HG02623 (cell line): ENCODE measurements around the gene SEC61B.
"Not testable (repeated sequence)": the region's sequence is repeated elsewhere in the genome, so short reads cannot be mapped to it uniquely, and the experiment has no call there.

Experiments used
- ATAC-seq: cut with Tn5 transposase; IDR thresholded peaks from one replicate; pipeline ENCODE4 v1.9.1; 2021; ENCODE audit warnings: moderate library complexity; ENCODE audit not compliant: unreplicated experiment

SEC61B gene

DNA sequence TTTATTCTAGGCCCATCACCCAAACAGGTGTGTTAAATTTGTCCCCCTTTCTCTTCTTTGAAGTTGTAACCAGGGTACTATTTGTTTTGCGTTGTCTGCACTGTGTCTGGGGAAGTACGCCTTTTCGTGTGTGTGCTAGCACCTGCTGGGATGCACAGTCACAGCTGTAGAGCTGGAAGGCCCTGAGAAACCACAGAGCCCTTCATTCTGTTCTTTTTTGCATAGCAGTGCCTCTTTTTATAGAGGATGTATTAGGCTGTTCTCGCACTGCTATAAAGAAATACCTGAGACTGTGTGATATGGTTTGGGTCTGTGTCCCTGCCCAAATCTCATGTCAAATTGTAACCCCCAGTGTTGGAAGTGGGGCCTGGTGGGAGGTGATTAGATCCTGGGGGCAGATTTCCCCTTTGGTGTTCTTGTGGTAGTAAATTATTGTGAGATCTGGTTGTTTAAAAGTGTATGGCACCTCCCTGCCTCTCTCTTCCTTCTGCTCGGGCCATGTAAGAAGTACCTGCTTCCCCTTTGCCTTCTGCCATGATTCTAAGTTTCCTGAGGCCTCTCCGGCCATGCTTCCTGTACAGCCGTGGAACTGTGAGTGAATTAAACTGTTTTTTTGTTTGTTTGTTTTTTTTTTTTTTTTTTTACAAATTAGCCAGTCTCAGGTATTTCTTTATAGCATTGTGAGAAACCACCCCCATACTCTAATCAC is 14.0 kb downstream of the SEC61B start:
- ATAC-seq: peak; percentile 92

DNA sequence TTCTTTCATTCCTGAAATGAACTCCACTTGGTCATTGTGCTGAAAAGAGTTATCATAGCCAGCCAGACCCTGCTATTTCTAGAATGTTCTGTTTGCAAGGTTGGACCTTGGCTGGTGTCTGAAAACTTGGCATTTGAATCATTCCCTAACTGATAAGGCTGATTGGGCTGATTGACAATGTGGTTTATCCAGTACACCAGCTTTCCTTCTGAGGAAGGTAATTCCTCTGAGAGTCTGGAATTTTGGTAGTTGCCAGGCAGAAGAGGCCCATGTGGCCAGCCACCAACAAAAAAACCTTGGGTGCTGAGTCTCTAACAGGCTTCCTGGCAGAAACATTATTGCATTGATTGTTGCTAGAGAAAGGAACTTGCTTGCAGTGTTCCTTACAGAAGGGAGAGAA is 15.3 kb downstream of the SEC61B start:
- ATAC-seq: no peak

DNA sequence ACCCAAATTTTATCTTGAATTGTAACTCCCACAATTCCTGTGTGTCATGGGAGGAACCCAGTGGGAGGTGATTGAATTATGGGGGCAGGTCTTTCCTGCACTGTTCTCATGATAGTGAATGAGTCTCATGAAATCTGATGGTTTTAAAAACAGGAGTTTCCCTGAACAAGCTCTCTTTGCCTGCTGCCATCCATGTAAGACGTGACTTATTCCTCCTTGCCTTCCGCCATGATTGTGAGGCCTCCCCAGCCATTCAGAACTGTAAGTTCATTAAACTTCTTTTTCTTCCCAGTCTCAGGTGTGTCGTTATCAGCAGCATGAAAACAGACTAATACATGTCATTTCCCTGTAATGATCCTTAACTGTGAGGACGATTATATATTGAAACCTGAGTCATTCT is 15.8 kb downstream of the SEC61B start:
- ATAC-seq: not testable (repeated sequence)

DNA sequence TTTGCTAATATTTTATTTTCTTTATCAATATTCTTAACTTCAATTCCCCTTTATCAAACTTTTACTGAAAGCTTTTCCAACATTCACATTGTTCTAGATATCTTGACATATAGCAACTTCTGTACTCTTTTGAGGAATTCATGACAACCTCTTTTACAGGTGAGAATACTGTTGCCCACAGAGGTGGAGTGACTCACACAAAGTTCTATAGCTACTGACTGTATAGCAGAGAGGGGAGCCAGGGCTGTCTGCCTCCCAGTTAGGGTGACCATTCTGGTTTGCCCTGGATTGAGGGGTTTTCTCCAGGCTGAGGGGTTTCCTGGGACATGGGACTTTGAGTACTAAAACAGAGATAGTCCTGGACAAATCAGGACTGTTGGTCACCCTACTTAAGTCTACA is 16.2 kb downstream of the SEC61B start:
- no peak for ATAC-seq

DNA sequence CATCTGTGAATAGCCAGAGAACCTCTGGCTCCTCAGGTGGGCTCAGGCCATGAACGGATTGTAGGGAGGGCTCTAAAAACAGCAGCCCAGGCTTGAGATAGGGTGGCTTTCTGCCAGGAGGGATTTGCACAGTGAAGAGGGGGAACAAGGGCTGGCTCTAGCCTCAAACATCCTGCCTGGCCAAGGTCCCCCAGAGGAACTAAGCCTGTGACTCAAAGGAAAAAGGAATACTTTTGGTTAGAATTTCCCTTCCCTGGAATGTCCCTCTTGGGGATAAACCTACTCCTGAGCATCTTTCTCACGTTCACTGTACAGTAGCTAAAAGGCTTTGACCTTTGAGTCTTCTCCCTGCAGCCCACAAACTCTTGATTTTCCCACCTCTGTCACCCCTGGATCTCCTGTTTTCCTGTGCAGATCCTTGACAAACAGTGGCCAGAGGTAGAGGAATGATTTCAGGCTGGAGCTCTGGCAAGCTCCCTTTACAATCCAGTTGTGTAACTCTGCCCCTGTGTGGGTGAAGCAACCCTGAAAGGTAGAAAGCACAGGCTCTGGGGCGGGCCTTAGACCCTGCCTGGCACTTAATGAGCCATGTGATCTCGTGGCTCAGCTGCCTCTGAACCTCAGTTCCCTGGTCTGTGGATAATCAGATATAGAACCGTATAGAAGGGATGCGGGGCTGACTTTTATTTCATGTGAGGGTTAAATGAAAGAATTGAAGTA is 17.4 kb downstream of the SEC61B start:
- no peak for ATAC-seq

DNA sequence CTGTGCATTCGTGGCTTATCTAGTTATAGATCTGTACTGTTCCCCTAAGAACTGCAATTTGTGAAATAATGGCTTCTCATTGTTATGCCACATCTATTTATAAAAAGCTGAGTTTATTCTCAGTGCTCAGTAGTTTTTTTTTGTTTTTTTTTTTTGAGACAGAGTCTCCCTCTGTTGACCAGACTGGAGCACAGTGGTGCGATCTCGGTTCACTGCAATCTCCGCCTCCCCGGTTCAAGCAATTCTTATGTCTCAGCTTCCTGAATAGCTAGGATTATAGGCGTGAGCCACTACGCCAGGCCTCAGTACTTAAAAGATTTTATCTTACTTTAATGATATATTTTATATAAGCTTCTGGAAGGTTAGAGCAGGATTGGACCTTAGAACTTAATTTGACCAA is 19.0 kb downstream of the SEC61B start:
- no peak for ATAC-seq

DNA sequence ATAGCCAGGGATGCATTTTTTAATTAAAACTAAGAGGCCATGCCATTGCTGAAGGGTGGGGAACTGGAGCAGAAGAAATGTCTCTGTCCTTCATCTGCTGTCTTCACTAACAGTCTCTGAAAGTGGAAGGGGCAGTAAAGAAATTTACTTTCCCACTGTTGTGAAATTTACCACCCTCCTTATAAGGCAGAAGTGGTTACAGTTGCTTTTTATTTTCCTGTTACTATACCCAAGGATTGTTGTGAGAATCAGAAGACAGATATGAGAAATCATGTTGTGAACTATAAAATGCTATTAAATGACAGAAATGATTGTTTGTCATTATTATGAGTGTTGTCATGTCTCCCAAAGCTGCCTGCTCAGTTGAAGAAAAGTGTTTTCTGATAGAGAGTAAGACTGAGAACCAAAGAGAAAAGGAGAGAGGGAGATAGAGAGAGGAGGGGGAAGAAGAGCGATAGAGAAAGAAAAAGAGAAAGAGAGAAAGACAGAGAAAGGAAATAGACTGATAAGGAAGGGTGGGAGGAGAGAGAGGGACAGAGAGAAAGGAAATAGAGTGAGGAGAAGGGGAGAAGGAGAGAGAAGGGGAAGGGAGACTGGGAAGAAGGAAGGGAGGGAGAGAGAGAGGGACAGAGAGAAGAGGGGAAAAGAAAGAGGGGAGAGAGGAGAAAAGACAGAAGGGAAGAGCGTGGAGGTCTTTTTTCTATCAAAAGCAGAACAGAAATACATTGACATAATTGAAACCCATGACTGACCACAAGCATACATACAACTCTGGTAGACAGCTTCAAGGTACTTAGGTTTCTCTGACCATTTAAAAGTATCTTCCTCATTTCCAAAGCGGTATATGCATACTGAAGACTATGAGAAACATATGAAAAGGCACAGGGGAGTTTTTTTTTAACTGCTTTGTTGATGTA is 22.5 kb downstream of the SEC61B start:
- peak; percentile 91 for ATAC-seq

DNA sequence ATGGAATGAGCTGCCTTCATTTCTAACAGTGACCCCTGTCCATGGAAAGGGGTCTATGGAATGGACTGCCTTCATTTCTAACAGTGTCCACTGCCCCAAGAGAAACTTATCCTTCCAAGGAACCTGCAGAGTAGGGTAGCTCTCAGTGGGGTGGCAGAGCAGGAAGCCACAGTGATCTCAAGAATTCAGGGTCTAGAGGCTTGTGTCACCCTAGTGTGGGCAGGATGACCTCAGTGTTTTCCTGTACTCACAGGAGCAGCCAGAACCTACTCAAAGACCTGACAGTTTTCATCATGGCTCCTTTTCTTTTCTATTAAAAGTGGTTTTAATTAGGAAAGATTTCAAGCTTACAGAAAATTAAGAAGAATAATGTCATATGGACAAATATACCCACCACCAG is 27.5 kb downstream of the SEC61B start:
- no peak for ATAC-seq

DNA sequence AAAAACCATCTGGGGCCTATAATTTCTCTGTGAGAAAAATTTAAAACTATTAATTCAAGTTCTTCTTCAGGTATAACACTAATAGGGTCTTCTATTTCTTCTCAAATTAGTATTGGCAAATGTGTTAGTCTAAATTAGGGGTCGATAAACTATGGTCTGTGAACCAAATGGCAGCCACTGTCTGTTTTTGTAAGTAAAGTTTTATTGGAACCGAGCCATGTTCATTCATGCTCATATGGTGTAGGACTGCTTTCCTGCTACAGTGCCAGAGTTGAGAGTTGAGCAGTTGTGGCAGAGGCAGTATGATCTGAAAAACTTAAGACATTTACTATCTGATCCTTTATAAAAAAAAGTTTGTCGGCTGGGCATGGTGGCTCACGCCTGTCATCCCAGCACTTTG is 29.1 kb downstream of the SEC61B start:
- no peak for ATAC-seq

DNA sequence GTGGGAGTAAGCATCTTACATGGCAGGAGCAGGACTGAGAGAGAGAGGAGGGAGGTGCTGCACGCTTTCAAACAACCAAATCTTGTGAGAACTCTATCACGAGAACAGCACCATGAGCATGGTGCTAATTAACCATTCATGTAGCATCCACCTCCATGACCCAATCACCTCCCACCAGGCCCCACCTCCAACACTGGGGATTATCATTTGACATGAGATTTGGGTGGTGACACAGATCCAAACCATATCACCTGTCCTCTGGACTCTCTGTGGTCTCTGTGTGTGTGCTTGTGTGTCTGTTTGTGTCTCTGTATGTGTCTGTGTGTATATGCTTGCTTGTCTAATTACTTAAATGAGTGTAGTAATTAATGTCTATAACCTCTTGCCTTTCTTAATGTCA is 31.1 kb downstream of the SEC61B start:
- ATAC-seq: peak; percentile 33

DNA sequence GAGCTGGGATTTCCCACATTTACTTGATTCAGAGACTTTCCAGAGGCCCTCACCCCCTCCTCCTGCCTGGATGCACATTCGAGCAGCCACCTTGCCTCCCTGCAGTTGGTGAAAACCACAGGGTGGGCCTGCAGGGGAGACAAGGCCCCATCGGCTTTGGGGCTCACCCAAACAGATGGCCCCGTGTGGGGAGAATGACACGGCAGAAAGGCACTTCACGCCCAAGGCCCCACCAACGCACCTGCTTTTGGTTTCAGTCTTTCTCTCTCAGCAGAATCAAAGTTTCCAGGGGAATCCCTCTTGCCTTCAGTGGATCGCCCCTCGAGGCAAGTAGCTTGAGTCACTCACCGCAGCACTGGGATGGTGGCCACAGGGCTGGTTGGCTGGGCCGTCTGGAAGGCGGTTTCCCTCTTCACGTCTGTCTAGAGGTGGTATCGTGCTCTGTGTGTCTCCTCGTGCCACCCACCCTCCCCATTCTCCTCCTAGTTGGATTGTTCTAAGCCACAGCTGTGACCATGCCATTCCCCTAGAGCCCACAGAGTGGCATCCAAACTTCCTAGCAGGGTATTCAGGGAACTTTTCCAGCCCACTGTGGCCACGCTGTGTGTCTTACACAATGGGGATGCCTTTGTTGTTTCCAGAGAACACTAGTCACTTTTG is 31.8 kb downstream of the SEC61B start:
- peak; percentile 77 for ATAC-seq

DNA sequence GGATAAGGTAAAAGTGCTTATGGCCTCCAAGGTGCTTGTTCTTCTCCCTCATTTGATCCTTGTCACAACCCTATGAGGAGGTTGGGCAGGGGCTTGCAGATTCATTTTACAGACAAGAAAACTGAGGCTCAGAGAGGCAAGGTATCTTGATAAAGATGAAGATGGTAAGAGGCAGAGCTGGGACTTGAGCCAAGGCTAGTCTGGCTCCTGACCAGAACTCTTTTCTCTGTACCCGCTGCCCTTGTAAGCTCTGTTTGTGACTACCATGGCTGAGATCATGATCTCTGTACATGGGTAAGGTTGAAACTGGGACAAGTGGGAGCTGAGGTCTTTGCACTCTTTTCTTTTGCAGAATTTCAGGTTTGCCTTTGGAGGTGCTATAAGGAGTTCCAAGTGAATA is 33.6 kb downstream of the SEC61B start:
- ATAC-seq: no peak

DNA sequence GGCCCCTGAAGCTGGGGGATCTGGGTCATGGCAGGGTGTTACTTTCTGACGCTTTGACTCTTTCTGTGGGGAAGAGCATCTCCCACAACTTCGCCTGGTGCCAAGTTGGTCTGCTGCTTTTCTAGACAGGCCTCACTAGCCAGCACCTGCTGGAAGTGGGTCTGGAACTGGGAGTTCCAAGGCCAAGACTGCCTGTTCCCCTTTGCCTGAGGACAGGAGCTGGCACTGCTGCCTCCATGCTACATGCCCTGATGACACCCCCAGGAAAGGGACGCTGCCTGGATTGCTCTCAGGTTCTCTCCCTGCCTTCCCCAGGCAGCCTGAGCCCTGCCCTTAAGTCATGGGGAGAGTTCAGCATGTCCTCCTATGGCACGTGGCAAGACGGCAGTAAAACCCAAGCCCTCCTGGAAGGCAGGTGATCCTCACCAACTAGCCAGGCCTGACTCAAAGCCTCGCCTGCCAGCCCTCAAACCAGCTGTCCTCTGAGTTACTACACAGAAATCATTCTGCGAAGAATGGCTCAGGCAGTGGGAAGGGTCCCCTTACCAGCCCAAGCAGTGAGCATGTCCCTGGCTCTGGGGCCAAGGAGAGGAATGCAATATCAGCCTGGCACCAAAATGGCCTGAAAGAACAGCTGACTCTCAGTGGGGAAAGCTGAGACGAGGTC is 35.8 kb downstream of the SEC61B start:
- ATAC-seq: no peak

DNA sequence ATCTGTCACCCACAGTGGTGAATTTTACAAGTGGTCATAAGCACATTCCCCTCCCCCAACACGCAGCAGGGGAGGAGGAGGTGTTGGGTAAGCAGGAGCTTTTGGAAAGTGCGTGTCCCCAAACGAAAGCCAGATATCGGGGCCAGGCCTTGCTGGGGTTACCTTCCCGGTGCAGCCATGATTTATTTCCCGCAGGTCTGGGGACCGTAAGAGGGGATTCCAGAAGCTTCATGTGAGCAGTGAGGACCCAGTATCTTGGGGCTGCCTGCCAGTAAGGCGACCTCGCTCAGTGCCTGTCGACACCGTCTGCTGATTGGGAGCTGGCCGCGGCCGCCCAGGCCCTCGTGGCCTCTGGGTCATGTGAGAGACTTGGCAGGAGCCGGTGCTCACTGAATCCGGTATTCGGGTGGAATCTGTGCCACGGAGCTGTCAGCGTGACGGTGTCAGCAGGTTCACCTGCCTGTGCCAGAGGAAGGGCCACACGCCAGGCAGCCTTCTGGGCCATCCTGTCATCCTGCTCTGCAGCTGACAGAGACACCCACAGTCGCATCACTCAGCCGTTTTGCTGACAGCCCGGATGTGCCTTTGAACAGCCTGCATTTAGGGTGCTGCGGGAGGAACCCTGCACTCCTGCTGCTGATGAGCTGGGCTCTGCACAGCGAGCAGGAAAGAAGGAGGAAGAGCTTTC is 37.3 kb downstream of the SEC61B start:
- no peak for ATAC-seq

DNA sequence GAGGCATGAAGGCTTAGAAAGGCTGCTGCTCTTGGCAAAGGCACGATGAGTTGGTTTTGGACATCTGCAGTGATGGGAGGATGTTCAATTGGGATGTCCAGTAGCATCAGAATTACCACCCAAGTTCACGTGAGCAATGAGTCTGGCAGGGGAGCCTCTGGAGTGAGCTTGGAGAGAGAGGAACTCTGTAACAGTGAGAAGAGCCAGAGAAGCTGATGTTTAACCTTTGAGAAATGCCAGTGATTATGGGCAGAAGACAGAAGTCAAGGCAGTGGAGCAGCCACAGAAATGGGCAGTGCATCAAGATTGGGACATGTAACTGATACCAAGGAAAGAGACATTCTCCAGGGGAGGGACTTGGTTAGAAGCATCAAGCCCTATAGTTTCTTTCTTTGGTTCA is 39.8 kb downstream of the SEC61B start:
- no peak for ATAC-seq

DNA sequence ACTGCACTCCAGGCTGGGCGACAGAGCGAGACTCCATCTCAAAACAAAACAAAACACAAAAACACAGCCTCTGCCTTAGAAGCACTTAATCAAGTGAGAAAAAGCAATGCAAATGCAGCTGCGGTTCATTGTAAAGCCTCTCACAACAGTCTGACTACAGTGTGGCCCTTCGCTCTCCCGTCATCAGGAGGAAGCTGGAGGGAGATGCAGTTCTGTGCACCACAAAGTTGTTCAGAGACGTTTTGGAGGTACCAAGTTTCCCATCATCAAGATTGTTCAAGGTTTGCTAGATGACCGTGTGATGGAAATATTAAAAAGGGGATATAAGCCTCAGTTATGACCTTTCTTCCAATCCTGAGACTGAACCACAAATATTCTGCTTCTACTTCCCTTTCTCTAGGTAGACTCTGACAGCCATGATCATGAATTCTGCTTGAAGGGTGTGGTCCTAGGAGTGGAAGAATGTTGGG is 40.9 kb downstream of the SEC61B start:
- ATAC-seq: peak; percentile 55

DNA sequence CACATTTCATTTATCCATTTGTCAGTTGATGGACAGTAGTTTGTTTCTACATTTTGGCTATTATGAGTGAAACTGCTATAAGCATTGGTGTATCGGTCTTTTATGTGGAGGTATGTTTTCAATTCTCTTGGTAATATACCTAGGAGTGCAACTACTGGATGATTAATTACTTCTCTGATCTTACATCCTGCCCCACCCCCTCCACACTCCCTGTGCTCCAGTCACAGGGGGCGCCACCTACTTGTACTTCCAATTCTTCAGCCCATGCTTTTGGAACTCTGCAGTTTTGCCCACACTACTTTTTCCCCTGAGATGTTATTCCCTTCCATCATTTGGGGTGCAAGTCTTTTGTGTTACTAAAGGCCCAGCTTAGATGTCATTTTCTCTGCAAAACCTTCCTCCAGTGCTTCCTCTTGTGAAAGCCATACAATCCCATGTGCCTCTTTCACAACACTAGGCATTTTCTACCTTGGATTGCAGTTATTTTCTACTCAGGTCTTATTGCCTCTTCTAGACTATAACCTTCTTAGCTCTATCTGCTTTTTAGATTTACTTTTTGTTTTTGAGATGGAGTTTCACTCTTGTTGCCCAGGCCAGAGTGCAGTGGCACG is 42.1 kb downstream of the SEC61B start:
- no peak for ATAC-seq

DNA sequence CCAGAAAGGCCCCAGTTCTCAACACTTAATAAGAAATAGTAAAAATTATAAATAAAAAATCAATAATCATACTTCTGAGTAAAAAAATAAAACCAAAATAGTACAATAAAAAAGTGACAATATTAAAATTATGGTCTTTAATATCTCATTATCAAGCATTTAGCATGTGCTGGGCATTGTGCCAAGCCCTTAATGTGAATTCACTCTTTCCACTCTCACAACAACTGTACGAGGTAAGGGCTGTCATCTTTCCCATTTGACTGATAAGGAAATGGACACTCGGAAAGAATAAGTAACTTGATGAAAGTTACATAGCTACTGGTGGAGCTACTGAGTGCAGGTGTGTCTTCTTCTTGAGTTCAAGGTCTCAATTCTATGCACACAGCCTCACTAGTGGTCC is 43.6 kb downstream of the SEC61B start:
- ATAC-seq: no peak

DNA sequence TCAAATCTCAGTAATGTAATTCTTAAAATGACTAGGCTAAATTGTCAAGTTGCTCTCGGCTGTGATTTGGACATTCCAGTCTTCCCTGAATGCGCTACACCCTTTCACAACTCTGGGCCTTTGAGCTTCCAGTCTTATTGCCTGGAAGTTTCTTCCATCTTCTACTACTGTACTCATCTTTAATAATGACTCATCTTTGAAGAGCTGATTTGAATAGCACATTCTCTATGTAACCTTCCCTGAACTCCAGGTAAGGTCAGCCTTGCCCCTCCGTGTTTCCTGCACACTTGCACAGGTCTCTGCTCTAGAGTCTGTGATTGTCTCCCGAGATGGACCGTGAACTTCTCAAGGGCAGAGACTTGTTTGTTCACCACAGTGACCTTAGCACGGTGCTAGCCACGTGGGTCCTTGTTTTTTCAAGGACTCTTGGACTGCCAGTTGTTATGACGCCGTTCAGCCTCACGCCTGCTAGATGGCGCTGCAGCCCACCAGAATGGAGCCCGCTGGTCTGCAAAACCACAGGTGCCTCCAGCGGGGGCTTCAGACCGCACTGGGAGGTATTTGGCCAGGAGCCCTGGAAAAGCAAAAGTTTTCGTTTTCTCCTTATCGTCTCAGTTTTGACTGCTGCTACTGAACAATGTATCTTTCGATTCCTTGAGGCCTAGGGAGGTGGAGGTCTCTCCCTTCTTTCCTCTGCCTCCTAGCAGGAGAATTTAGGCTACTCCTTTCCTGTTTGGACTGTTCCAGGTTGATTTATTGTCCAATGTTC is 44.4 kb downstream of the SEC61B start:
- ATAC-seq: peak; percentile 45
